LNCAP (cell line): ENCODE measurements around the gene B4GALNT3.

Experiments
- CTCF ChIP-seq: fragments of 450-650 bp; IDR thresholded peaks from 2 replicates; pipeline ENCODE4 v1.5.1; 2017; ENCODE audit warnings: mild to moderate bottlenecking

Gene B4GALNT3

GRCh38 chr12:461425-461824 is 1.7 kb downstream of the B4GALNT3 start:
- TF ChIP-seq CTCF = no peak

GRCh38 chr12:462936-463705 is 3.4 kb downstream of the B4GALNT3 start:
- TF ChIP-seq CTCF = no peak

- no peak for TF ChIP-seq CTCF
Observed at GRCh38 chr12:464484-465267, 4.9 kb downstream of the B4GALNT3 start.

GRCh38 chr12:466039-466438 is 6.3 kb downstream of the B4GALNT3 start:
- no peak for TF ChIP-seq CTCF

- TF ChIP-seq CTCF = no peak
Observed at GRCh38 chr12:466762-467161, 7.0 kb downstream of the B4GALNT3 start.

- no peak for TF ChIP-seq CTCF
Observed at GRCh38 chr12:467591-467990, 7.9 kb downstream of the B4GALNT3 start.

GRCh38 chr12:468671-469389 is 9.1 kb downstream of the B4GALNT3 start:
- no peak for TF ChIP-seq CTCF
